HCT116 (cell line): ENCODE measurements around the gene SERF2. TPM values are rescaled to one million over a fixed set of nuclear protein-coding genes. Genes with fewer than 3 reads are reported as not detected.
A peak's percentile ranks its signal among the peaks of the same experiment; 100 is the strongest.
"Not testable (repeated sequence)": the region's sequence is repeated elsewhere in the genome, so short reads cannot be mapped to it uniquely, and the experiment has no call there.

Experiments
- ATAC-seq: fragments of 200-7000 bp; cut with Tn5 transposase; 2 replicates; pipeline ENCODE4 v1.9.1; 2020; ENCODE audit warnings: mild to moderate bottlenecking, moderate library complexity
- BruUV-seq: library from RNA; stranded (reverse); fragments of 400-500 nt; replicated peaks from 2 replicates; lab custom pipeline; 2021; lab: Mats Ljungman, UMichigan
- CTCF ChIA-PET: fragments of 300-600 bp; sonication (Branson Sonifier 250); formaldehyde crosslinking; loops from one replicate; lab custom pipeline; 2021; ENCODE audit warnings: antibody characterized with exemption; lab: Charles Lee
- POLR2A ChIA-PET: fragments of 300-600, 350-600 bp; sonication (Branson Sonifier 250); formaldehyde crosslinking; loops from one replicate; lab custom pipeline; 2021; ENCODE audit warnings: antibody characterized with exemption; lab: Charles Lee
- RAD21 ChIA-PET, 2 experiments: fragments of 300-600 bp; sonication (Branson Sonifier 250); formaldehyde crosslinking; loops; one replicate each; lab custom pipeline; 2023; ENCODE audit warnings: low total read pairs in 2 of 2; ENCODE audit not compliant: uncharacterized antibody in 2 of 2, unreplicated experiment in 2 of 2, low non-redundant PET in 1 of 2; lab: Charles Lee
- DNase-seq: peaks from one replicate; pipeline ENCODE4 v3.0.0-alpha.2; 2010; ENCODE audit warnings: low read depth, low spot score
- H2AFZ ChIP-seq: fragments of 200-600 bp; shearing (Covaris generic), sonication (generic); 2 replicates; pipeline ENCODE4 v1.6.1; 2017; ENCODE audit warnings: low read depth, mixed run types, mixed read lengths, antibody characterized with exemption, low read length; ENCODE audit not compliant: poor library complexity, severe bottlenecking
- H3K27ac ChIP-seq: 2 replicates; pipeline ENCODE4 v1.5.1; 2012; ENCODE audit warnings: low read depth, low read length
- H3K27me3 ChIP-seq: fragments of 200-600 bp; sonication (generic); 2 replicates; pipeline ENCODE4 v1.6.1; 2016; ENCODE audit warnings: mixed run types, low read length, mixed read lengths; ENCODE audit not compliant: insufficient read depth
- H3K36me3 ChIP-seq, 2 experiments: fragments of 200-500 bp in 1 of 2; fragments of 200-600 bp in 1 of 2; sonication (Bioruptor generic) in 1 of 2; sonication (generic) in 1 of 2; 2 replicates each; pipeline versions ENCODE4 v1.5.1 to v1.6.1; 2014 to 2016; ENCODE audit warnings: low read length in 2 of 2, inconsistent platforms in 1 of 2, mixed read lengths in 1 of 2, mixed run types in 1 of 2; ENCODE audit not compliant: insufficient read depth in 2 of 2, control insufficient read depth in 1 of 2
- H3K4me1 ChIP-seq, 2 experiments: fragments of 200-600 bp in 1 of 2; sonication (generic) in 1 of 2; 2 replicates each; pipeline versions ENCODE4 v1.5.1 to v1.6.1; 2012 to 2017; ENCODE audit warnings: low read length in 2 of 2, inconsistent platforms in 1 of 2, mild to moderate bottlenecking in 1 of 2, mixed read lengths in 1 of 2, mixed run types in 1 of 2, moderate library complexity in 1 of 2; ENCODE audit not compliant: insufficient read depth in 2 of 2, control insufficient read depth in 1 of 2
- H3K4me2 ChIP-seq: fragments of 200-600 bp; sonication (generic); 2 replicates; pipeline ENCODE4 v1.6.1; 2017; ENCODE audit warnings: mixed run types, low read length, mixed read lengths
- H3K4me3 ChIP-seq, 2 experiments: fragments of 200-600 bp in 1 of 2; sonication (generic) in 1 of 2; replicated peaks in 1 of 2; 2 replicates each; pipeline ENCODE4 v1.5.1; 2011 to 2016; ENCODE audit warnings: low read length in 2 of 2, control low read depth in 1 of 2, low read depth in 1 of 2, mild to moderate bottlenecking in 1 of 2, mixed read lengths in 1 of 2, mixed run types in 1 of 2
- H3K79me2 ChIP-seq: fragments of 200-600 bp; sonication (generic); 2 replicates; pipeline ENCODE4 v1.6.1; 2017; ENCODE audit warnings: mild to moderate bottlenecking, mixed run types, low read length, moderate library complexity, mixed read lengths; ENCODE audit not compliant: insufficient read depth
- H3K9ac ChIP-seq: fragments of 200-600 bp; sonication (generic); 2 replicates; pipeline ENCODE4 v1.6.1; 2016; ENCODE audit warnings: low read length, mixed read lengths
- H3K9me2 ChIP-seq: fragments of 200-600 bp; sonication (generic), shearing (Covaris generic); 2 replicates; pipeline ENCODE4 v1.6.1; 2017; ENCODE audit warnings: mixed run types, mild to moderate bottlenecking, moderate library complexity; ENCODE audit not compliant: insufficient read depth
- H3K9me3 ChIP-seq, 2 experiments: fragments of 200-500 bp in 1 of 2; fragments of 200-600 bp in 1 of 2; sonication (Bioruptor generic) in 1 of 2; sonication (generic) in 1 of 2; 2 replicates each; pipeline ENCODE4 v1.6.1; 2014 to 2017; ENCODE audit warnings: low read length in 2 of 2, mixed read lengths in 2 of 2, inconsistent platforms in 1 of 2, low read depth in 1 of 2, mild to moderate bottlenecking in 1 of 2, mixed run types in 1 of 2, moderate library complexity in 1 of 2; ENCODE audit not compliant: control insufficient read depth in 1 of 2, insufficient read depth in 1 of 2
- H4K20me1 ChIP-seq: fragments of 200-600 bp; sonication (generic), shearing (Covaris generic); 2 replicates; pipeline ENCODE4 v1.6.1; 2017; ENCODE audit warnings: mixed run types, mild to moderate bottlenecking, moderate library complexity; ENCODE audit not compliant: insufficient read depth
- POLR2A ChIP-seq: IDR thresholded peaks from 2 replicates; pipeline ENCODE4 v1.7.0; 2011; ENCODE audit warnings: borderline replicate concordance; ENCODE audit not compliant: insufficient read depth, insufficient read length; ENCODE audit errors: extremely low read depth
- POLR2AphosphoS5 ChIP-seq: IDR thresholded peaks from 2 replicates; pipeline ENCODE4 v1.6.1; 2011; ENCODE audit warnings: mild to moderate bottlenecking, low read depth, low read length, moderate library complexity
- YY1 ChIP-seq: IDR thresholded peaks from 2 replicates; pipeline ENCODE4 v1.6.1; 2011; ENCODE audit warnings: low read length, low read depth, moderate library complexity, mild to moderate bottlenecking; ENCODE audit not compliant: insufficient replicate concordance; ENCODE audit errors: extremely low read depth
- ZFX ChIP-seq: fragments of 450-650 bp; IDR thresholded peaks from 2 replicates; pipeline ENCODE4 v1.6.1; 2017
- intact Hi-C: fragments of 100-400 bp; cut with micrococcal nuclease; formaldehyde crosslinking; loops from 2 replicates; pipeline ENCODE4 v1.10.0; 2022
- total RNA-seq: library from RNA; stranded (reverse); gene quantifications from one replicate; pipeline ENCODE4 v1.2.1, GENCODE V29; 2021; ENCODE audit not compliant: unreplicated experiment

The SERF2 gene
- total RNA-seq, 1 experiment from 2014 or later: 656 TPM

GRCh38 chr15:43800286-43801141, 8.4 kb downstream of the SERF2 start, which contains the start of gene HYPK:
Gene HYPK, plus strand, starts transcription at chr15:43800599. Its CDS starts 24 bp downstream, at chr15:43800623.
- Histone ChIP-seq H3K27me3 (no peaks in the 10 kb centered on the region), H3K4me3 (peak within 1 kb of the TSS; percentile 92 to 99), H3K4me1 (peaks cover 6 to 23% of the 10 kb centered on the region in 2 experiments; a peak in 3 of 4 replicates), H3K9ac (peak within 1 kb of the TSS; percentile 82), H3K9me3 (no peaks in the 10 kb centered on the region), H3K4me2 (peak within 1 kb of the TSS; percentile 90), H4K20me1 (no peaks in the 10 kb centered on the region), H3K79me2 (peaks cover 21% of the 10 kb centered on the region), H3K36me3 (peaks cover 28 to 35% of the 10 kb centered on the region in 2 experiments), H2AFZ (no peak within 1 kb of the TSS), H3K9me2 (no peaks in the 10 kb centered on the region), H3K27ac (peak within 1 kb of the TSS; percentile 76)
- peak; percentile 87 for TF ChIP-seq POLR2AphosphoS5
- peak; percentile 71 for TF ChIP-seq POLR2A
- no peak for TF ChIP-seq ZFX
- peak; percentile 89 for TF ChIP-seq YY1
- DNase-seq (peak; percentile 57), ATAC-seq (peak; percentile 89)
- intact Hi-C loops: no loop called here
- CTCF ChIA-PET: interaction anchor here (1.1 to 1.6 kb wide), 2 partner anchors 23 to 25 kb away, joined by 3 to 6 read pairs; partner anchors contain the start of gene ELL3
- RAD21 ChIA-PET: interaction anchor here in 1 of 2 experiments (0.6 kb wide), 1 partner anchor 736 kb away, joined by 4 read pairs; the partner anchor contains the start of gene EIF3J
- POLR2A ChIA-PET: interaction anchor here (0.9 to 1.6 kb wide), 3 partner anchors 9 to 24 kb away, joined by 3 to 7 read pairs (median 4); partner anchors contain the start of genes ELL3, MFAP1 and SERF2
- TSS peak; percentile 35 for BruUV-seq

GRCh38 chr15:43802676-43803075, 10.6 kb downstream of the SERF2 start:
- H3K9me3 ChIP-seq, DNase-seq, H3K9me2 ChIP-seq, H3K4me2 ChIP-seq, BruUV-seq, H3K9ac ChIP-seq, intact Hi-C loops, H3K27ac ChIP-seq, H3K4me3 ChIP-seq, H2AFZ ChIP-seq, ATAC-seq, H3K27me3 ChIP-seq, RAD21 ChIA-PET, CTCF ChIA-PET, H4K20me1 ChIP-seq: not testable (repeated sequence)
- Histone ChIP-seq H3K79me2 (peaks cover 18% of the 10 kb centered on the region), H3K4me1 (peaks cover 6 to 23% of the 10 kb centered on the region in 2 experiments; a peak in 3 of 4 replicates), H3K36me3 (peaks cover 31 to 33% of the 10 kb centered on the region in 2 experiments)
- POLR2A ChIA-PET: interaction anchor here (0.6 to 1.2 kb wide), 2 partner anchors 9 to 622 kb away, joined by 3 read pairs; no protein-coding TSS in a partner anchor
